Chondrocyte (in vitro differentiated cells): ENCODE results near the gene ADAM19. TPM values are rescaled to one million over a fixed set of nuclear protein-coding genes. Genes with fewer than 3 reads are reported as not detected.
A peak's percentile ranks its signal among the peaks of the same experiment; 100 is the strongest.

Source experiments
- DNase-seq: peaks from one replicate; pipeline ENCODE4 v3.0.0; 2021; ENCODE audit warnings: mixed read lengths, low spot score
- H3K27ac Mint-ChIP-seq: one replicate; pipeline ENCODE4 v1.8.0; 2021; ENCODE audit warnings: mild to moderate bottlenecking, moderate library complexity, mixed read lengths; ENCODE audit not compliant: unreplicated experiment
- H3K27me3 Mint-ChIP-seq: 2 replicates; pipeline ENCODE4 v1.8.0; 2021; ENCODE audit warnings: low read depth, mixed read lengths
- H3K36me3 Mint-ChIP-seq: 2 replicates; pipeline ENCODE4 v1.8.0; 2021; ENCODE audit warnings: low read depth, mixed read lengths
- H3K4me1 Mint-ChIP-seq: 2 replicates; pipeline ENCODE4 v1.8.0; 2021; ENCODE audit warnings: low read depth, mild to moderate bottlenecking, mixed read lengths
- H3K4me3 Mint-ChIP-seq: one replicate; pipeline ENCODE4 v1.8.0; 2021; ENCODE audit warnings: mild to moderate bottlenecking, moderate library complexity, mixed read lengths; ENCODE audit not compliant: unreplicated experiment
- H3K9me3 Mint-ChIP-seq: 2 replicates; pipeline ENCODE4 v1.8.0; 2021; ENCODE audit warnings: low read depth, mixed read lengths
- total RNA-seq: library from RNA; stranded (reverse); gene quantifications from 3 replicates; pipeline ENCODE4 v1.2.1, GENCODE V29; 2021
- TF ChIP-seq, protein P1 (sequence below): fragments of 200-600 bp; sonication (generic); IDR thresholded peaks from 2 replicates; pipeline ENCODE4 v1.5.0; 2021; ENCODE audit warnings: antibody characterized with exemption, mild to moderate bottlenecking, moderate library complexity

The ADAM19 gene
- total RNA-seq, 1 donor from 2014 or later: 125 TPM

DNA sequence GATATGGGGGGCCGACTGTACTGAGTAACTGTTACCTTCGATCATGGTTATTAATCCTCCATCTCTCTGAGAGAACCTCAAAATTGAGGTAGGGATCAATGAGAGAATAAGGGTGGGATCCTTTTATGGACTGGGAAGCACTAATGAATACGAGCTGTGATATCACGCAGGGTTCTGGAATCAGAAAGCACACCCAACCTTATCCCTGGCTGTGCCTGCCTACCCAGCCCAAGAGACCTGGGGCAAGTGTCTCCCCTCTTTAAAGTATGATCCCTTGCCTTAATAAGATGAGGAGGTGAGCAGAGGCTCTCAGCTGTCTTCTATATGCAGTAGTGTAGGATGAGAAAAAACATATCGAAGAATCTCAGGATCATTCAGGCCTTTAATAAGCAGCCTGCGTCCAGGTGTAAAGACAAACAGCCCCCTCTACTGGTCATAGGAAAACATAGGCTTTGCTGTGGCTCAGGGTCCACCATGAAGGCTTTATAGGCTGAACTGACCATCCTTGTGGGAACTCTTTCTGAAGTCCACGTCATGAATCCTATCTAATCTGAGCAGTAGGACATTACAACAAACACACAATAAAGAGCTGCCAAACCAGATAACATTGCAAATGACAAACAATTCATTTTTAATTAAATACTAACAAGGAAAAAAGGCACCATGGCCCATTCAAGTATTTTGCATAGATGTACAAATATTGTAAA is 98.7 kb downstream of the ADAM19 start:
- no peaks in the 10 kb centered on the region for H3K27me3 Mint-ChIP-seq
- H3K36me3 Mint-ChIP-seq: peaks cover 10% of the 10 kb centered on the region
- no peak for DNase-seq
- H3K27ac Mint-ChIP-seq: peak overlapping the region; percentile 51
- TF ChIP-seq, protein P1, sequence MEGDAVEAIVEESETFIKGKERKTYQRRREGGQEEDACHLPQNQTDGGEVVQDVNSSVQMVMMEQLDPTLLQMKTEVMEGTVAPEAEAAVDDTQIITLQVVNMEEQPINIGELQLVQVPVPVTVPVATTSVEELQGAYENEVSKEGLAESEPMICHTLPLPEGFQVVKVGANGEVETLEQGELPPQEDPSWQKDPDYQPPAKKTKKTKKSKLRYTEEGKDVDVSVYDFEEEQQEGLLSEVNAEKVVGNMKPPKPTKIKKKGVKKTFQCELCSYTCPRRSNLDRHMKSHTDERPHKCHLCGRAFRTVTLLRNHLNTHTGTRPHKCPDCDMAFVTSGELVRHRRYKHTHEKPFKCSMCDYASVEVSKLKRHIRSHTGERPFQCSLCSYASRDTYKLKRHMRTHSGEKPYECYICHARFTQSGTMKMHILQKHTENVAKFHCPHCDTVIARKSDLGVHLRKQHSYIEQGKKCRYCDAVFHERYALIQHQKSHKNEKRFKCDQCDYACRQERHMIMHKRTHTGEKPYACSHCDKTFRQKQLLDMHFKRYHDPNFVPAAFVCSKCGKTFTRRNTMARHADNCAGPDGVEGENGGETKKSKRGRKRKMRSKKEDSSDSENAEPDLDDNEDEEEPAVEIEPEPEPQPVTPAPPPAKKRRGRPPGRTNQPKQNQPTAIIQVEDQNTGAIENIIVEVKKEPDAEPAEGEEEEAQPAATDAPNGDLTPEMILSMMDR: peak; percentile 91
- no peaks in the 10 kb centered on the region for H3K9me3 Mint-ChIP-seq
- H3K4me3 Mint-ChIP-seq: no peak overlapping the region
- peaks cover 25% of the 10 kb centered on the region for H3K4me1 Mint-ChIP-seq

DNA sequence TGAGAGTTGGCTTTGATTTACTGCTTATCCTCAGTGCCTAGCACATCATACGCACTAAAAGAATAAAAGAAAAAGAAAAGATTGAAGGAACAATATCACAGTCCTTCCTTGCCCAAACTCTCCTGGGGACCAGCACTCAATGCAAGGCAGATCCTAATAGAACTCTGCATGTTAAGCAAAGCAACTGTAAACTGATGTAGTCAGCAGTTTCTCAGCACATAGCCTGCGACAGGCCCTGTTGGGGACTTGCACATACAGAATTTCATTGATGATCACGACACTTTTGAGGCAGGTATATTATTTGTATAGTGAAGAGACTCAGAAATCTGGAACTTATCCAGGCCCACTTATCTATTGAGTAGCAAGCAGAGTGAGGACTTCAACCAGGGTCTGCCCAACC is 100.1 kb downstream of the ADAM19 start:
- Mint-ChIP-seq H3K27me3 (no peaks in the 10 kb centered on the region), H3K27ac (peak overlapping the region; percentile 33), H3K4me3 (no peak overlapping the region), H3K4me1 (peaks cover 27% of the 10 kb centered on the region), H3K9me3 (no peaks in the 10 kb centered on the region), H3K36me3 (peaks cover 10% of the 10 kb centered on the region)
- TF ChIP-seq, protein P1: no peak
- no peak for DNase-seq

DNA sequence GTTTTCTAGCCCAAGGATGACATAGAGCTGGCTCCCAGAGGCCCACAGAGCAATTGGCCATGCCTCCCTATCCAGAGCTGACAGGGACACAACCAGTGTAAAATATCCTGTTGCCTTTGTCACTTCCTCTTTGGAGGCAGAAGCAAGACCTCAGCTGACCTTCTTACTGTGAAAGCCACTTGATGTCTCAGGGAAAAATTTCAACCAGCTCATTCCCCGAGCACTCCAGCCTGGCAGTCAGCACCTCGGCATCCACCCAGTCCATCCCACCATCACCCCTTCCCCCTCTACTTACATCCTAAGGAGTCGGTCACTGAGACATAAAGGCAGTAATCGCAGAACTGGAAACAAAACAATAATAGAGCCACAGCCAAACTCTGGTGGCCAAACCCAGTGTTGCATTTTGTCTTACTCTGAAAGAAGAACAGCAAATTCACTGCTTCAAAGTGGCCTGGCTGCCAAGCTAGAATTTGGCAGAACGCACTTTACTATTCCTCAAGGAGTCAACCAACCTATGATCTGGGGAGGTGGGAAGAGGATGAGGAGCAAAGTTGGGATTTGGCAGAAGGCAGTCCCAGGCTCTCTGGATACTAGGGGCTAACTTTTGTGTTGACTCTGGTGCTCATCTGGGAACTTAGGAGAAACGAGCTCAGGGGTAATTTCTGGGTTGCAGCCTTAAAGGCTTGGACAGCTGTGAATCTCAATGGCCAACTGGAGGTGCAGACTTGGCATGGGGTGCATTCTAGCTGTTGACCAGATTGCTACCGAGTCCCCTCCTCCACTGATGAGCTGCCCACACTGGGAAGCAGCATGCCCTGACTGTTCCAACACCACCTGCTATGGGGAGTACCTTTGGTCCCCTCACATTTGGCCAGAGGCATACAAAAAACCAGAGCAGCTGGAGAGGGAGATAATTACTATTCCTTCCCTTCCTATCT is 101.9 kb downstream of the ADAM19 start:
- no peak for DNase-seq
- no peaks in the 10 kb centered on the region for H3K27me3 Mint-ChIP-seq
- peak overlapping the region; percentile 68 for H3K27ac Mint-ChIP-seq
- TF ChIP-seq, protein P1: peak; percentile 61
- peaks cover 27% of the 10 kb centered on the region for H3K4me1 Mint-ChIP-seq
- H3K9me3 Mint-ChIP-seq: no peaks in the 10 kb centered on the region
- peaks cover 5% of the 10 kb centered on the region for H3K36me3 Mint-ChIP-seq
- H3K4me3 Mint-ChIP-seq: no peak overlapping the region

DNA sequence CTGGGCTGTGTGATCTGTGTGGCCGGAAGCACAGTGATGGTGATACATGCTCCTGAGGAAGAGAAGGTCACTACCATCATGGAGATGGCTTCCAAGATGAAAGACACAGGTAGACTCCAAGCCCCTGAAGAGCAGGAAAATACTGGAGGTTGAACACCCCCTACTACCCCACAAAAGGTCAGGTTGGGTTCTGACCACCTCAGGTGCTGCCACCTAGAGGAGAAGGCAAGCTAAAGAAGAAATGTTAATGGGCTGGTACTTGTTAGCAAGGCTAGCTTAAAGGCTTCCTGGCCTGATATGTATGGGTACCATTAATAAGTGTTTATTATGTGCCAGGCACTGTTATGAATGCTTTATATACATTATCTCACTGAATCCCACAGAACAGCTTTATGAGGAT is 103.9 kb downstream of the ADAM19 start:
- H3K27me3 Mint-ChIP-seq: no peaks in the 10 kb centered on the region
- peaks cover 22% of the 10 kb centered on the region for H3K4me1 Mint-ChIP-seq
- H3K4me3 Mint-ChIP-seq: no peak overlapping the region
- TF ChIP-seq, protein P1: peak; percentile 84
- DNase-seq: no peak
- H3K27ac Mint-ChIP-seq: no peak overlapping the region
- H3K36me3 Mint-ChIP-seq: peaks cover 3% of the 10 kb centered on the region
- no peaks in the 10 kb centered on the region for H3K9me3 Mint-ChIP-seq

DNA sequence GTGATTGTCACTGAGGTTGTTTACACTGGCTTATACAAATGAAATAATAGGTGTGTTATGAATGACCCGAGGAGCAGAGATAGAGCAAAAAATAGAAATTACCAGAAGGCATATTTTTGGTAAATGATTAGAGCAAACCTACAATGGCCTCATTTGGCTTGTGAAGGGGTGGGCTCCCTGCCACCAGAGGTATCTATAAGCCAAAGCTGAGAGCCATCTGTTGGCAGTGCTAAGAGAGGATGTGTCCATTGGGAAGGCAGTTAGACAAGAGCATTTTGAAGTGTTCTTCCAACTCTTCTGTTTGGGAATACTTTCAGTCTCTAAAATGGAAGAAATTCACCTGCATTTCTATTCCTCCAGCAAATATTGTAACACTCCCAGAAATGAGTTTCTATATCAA is 104.9 kb downstream of the ADAM19 start:
- TF ChIP-seq, protein P1: no peak
- Mint-ChIP-seq H3K4me3 (no peak overlapping the region), H3K4me1 (peaks cover 21% of the 10 kb centered on the region), H3K36me3 (peaks cover 3% of the 10 kb centered on the region), H3K9me3 (no peaks in the 10 kb centered on the region), H3K27ac (no peak overlapping the region), H3K27me3 (no peaks in the 10 kb centered on the region)
- no peak for DNase-seq
